Measurements from ENCODE around the gene SEL1L2. TPM values are rescaled to one million over a fixed set of nuclear protein-coding genes. Genes with fewer than 3 reads are reported as not detected.

Gene SEL1L2
- total RNA-seq, 2 donors from 2014 or later = not detected

GRCh38 chr20:13819885-13820645 lies 170.3 kb downstream of the SEL1L2 start:
- Histone ChIP-seq H3K4me3 (ENCODE audit: low read length) (no peak overlapping the region), H3K4me1 (ENCODE audit: control insufficient read depth, insufficient read depth, low read length) (no peaks in the 10 kb centered on the region), H3K36me3 (ENCODE audit: control insufficient read depth, insufficient read depth, low read length) (peaks cover 17% of the 10 kb centered on the region), H3K9ac (ENCODE audit: extremely low read depth, low read length, poor library complexity, severe bottlenecking) (no peak overlapping the region), H3K27me3 (ENCODE audit: control insufficient read depth, insufficient read depth, low read length, poor library complexity, severe bottlenecking) (peaks cover 24% of the 10 kb centered on the region), H3K9me3 (ENCODE audit: control insufficient read depth, low read length) (no peaks in the 10 kb centered on the region), H3K27ac (ENCODE audit: low read depth, low read length) (no peak overlapping the region)
- Mint-ChIP-seq H3K4me3 (no peak overlapping the region), H3K9me3 (no peaks in the 10 kb centered on the region), H3K27me3 (ENCODE audit: insufficient read depth) (peaks cover 18% of the 10 kb centered on the region), H3K27ac (no peak overlapping the region), H3K4me1 (peaks cover 25% of the 10 kb centered on the region), H3K36me3 (ENCODE audit: low read depth) (peaks cover 33% of the 10 kb centered on the region)
- peak; percentile 63 for DNase-seq
- peak; percentile 83 for TF ChIP-seq CTCF (conservative IDR thresholded peaks at IDR 0.05)
- WGBS, 2 experiments (ENCODE audit: insufficient coverage in 1 of 2, insufficient read length in 1 of 2) = 68 to 100% methylated on average over 1 to 5 of the region's 5 CpGs

- Histone ChIP-seq H3K9me3 (ENCODE audit: control insufficient read depth, low read length) (no peaks in the 10 kb centered on the region), H3K4me1 (ENCODE audit: control insufficient read depth, insufficient read depth, low read length) (no peaks in the 10 kb centered on the region), H3K27me3 (ENCODE audit: control insufficient read depth, insufficient read depth, low read length, poor library complexity, severe bottlenecking) (peaks cover 4% of the 10 kb centered on the region), H3K27ac (ENCODE audit: low read depth, low read length) (no peak overlapping the region), H3K9ac (ENCODE audit: extremely low read depth, low read length, poor library complexity, severe bottlenecking) (no peak overlapping the region), H3K36me3 (ENCODE audit: control insufficient read depth, insufficient read depth, low read length) (peaks cover 40% of the 10 kb centered on the region), H3K4me3 (ENCODE audit: low read length) (no peak overlapping the region)
- H3K27me3 Mint-ChIP-seq (ENCODE audit: insufficient read depth) = no peaks in the 10 kb centered on the region
- no peak for TF ChIP-seq CTCF (conservative IDR thresholded peaks at IDR 0.05)
- no peaks in the 10 kb centered on the region for H3K9me3 Mint-ChIP-seq
- H3K27ac Mint-ChIP-seq = peak overlapping the region; percentile 46
- no peak for DNase-seq
- H3K4me1 Mint-ChIP-seq = peaks cover 18% of the 10 kb centered on the region
- H3K36me3 Mint-ChIP-seq (ENCODE audit: low read depth) = peaks cover 56% of the 10 kb centered on the region
- no peak overlapping the region for H3K4me3 Mint-ChIP-seq
Measured at GRCh38 chr20:13817342-13817741, 173.1 kb downstream of the SEL1L2 start.

- TF ChIP-seq CTCF (conservative IDR thresholded peaks at IDR 0.05) = no peak
- H3K4me1 Mint-ChIP-seq = peaks cover 15% of the 10 kb centered on the region
- Histone ChIP-seq H3K4me3 (ENCODE audit: low read length) (no peak overlapping the region), H3K27me3 (ENCODE audit: control insufficient read depth, insufficient read depth, low read length, poor library complexity, severe bottlenecking) (peaks cover 4% of the 10 kb centered on the region), H3K27ac (ENCODE audit: low read depth, low read length) (no peak overlapping the region), H3K9ac (ENCODE audit: extremely low read depth, low read length, poor library complexity, severe bottlenecking) (no peak overlapping the region), H3K36me3 (ENCODE audit: control insufficient read depth, insufficient read depth, low read length) (peaks cover 46% of the 10 kb centered on the region), H3K9me3 (ENCODE audit: control insufficient read depth, low read length) (no peaks in the 10 kb centered on the region), H3K4me1 (ENCODE audit: control insufficient read depth, insufficient read depth, low read length) (no peaks in the 10 kb centered on the region)
- WGBS, 2 experiments (ENCODE audit: insufficient coverage in 1 of 2, insufficient read length in 1 of 2) = 100% methylated on average over 3 of the region's 3 CpGs; no CpG with 5 or more reads in 1 of the 2 experiments
- no peak overlapping the region for H3K4me3 Mint-ChIP-seq
- no peaks in the 10 kb centered on the region for H3K27me3 Mint-ChIP-seq (ENCODE audit: insufficient read depth)
- no peaks in the 10 kb centered on the region for H3K9me3 Mint-ChIP-seq
- H3K36me3 Mint-ChIP-seq (ENCODE audit: low read depth) = peaks cover 61% of the 10 kb centered on the region
- no peak for DNase-seq
- no peak overlapping the region for H3K27ac Mint-ChIP-seq
Measured at GRCh38 chr20:13816757-13817156, 173.7 kb downstream of the SEL1L2 start.
